HCT116 (cell line): ENCODE measurements around the gene PHF13. TPM values are rescaled to one million over a fixed set of nuclear protein-coding genes. Genes with fewer than 3 reads are reported as not detected.
A peak's percentile ranks its signal among the peaks of the same experiment; 100 is the strongest.

Source experiments
- ATAC-seq: fragments of 200-7000 bp; cut with Tn5 transposase; 2 replicates; pipeline ENCODE4 v1.9.1; 2020; ENCODE audit warnings: mild to moderate bottlenecking, moderate library complexity
- BruUV-seq: library from RNA; stranded (reverse); fragments of 400-500 nt; replicated peaks from 2 replicates; lab custom pipeline; 2021; lab: Mats Ljungman, UMichigan
- CTCF ChIA-PET: fragments of 300-600 bp; sonication (Branson Sonifier 250); formaldehyde crosslinking; loops from one replicate; lab custom pipeline; 2021; ENCODE audit warnings: antibody characterized with exemption; lab: Charles Lee
- POLR2A ChIA-PET: fragments of 300-600, 350-600 bp; sonication (Branson Sonifier 250); formaldehyde crosslinking; loops from one replicate; lab custom pipeline; 2021; ENCODE audit warnings: antibody characterized with exemption; lab: Charles Lee
- RAD21 ChIA-PET, 2 experiments: fragments of 300-600 bp; sonication (Branson Sonifier 250); formaldehyde crosslinking; loops; one replicate each; lab custom pipeline; 2023; ENCODE audit warnings: low total read pairs in 2 of 2; ENCODE audit not compliant: uncharacterized antibody in 2 of 2, unreplicated experiment in 2 of 2, low non-redundant PET in 1 of 2; lab: Charles Lee
- DNase-seq: peaks from one replicate; pipeline ENCODE4 v3.0.0-alpha.2; 2010; ENCODE audit warnings: low read depth, low spot score
- H2AFZ ChIP-seq: fragments of 200-600 bp; shearing (Covaris generic), sonication (generic); 2 replicates; pipeline ENCODE4 v1.6.1; 2017; ENCODE audit warnings: low read depth, mixed run types, mixed read lengths, antibody characterized with exemption, low read length; ENCODE audit not compliant: poor library complexity, severe bottlenecking
- H3K27ac ChIP-seq: 2 replicates; pipeline ENCODE4 v1.5.1; 2012; ENCODE audit warnings: low read depth, low read length
- H3K27me3 ChIP-seq: fragments of 200-600 bp; sonication (generic); 2 replicates; pipeline ENCODE4 v1.6.1; 2016; ENCODE audit warnings: mixed run types, low read length, mixed read lengths; ENCODE audit not compliant: insufficient read depth
- H3K36me3 ChIP-seq, 2 experiments: fragments of 200-500 bp in 1 of 2; fragments of 200-600 bp in 1 of 2; sonication (Bioruptor generic) in 1 of 2; sonication (generic) in 1 of 2; 2 replicates each; pipeline versions ENCODE4 v1.5.1 to v1.6.1; 2014 to 2016; ENCODE audit warnings: low read length in 2 of 2, inconsistent platforms in 1 of 2, mixed read lengths in 1 of 2, mixed run types in 1 of 2; ENCODE audit not compliant: insufficient read depth in 2 of 2, control insufficient read depth in 1 of 2
- H3K4me1 ChIP-seq, 2 experiments: fragments of 200-600 bp in 1 of 2; sonication (generic) in 1 of 2; 2 replicates each; pipeline versions ENCODE4 v1.5.1 to v1.6.1; 2012 to 2017; ENCODE audit warnings: low read length in 2 of 2, inconsistent platforms in 1 of 2, mild to moderate bottlenecking in 1 of 2, mixed read lengths in 1 of 2, mixed run types in 1 of 2, moderate library complexity in 1 of 2; ENCODE audit not compliant: insufficient read depth in 2 of 2, control insufficient read depth in 1 of 2
- H3K4me2 ChIP-seq: fragments of 200-600 bp; sonication (generic); 2 replicates; pipeline ENCODE4 v1.6.1; 2017; ENCODE audit warnings: mixed run types, low read length, mixed read lengths
- H3K4me3 ChIP-seq, 2 experiments: fragments of 200-600 bp in 1 of 2; sonication (generic) in 1 of 2; replicated peaks in 1 of 2; 2 replicates each; pipeline ENCODE4 v1.5.1; 2011 to 2016; ENCODE audit warnings: low read length in 2 of 2, control low read depth in 1 of 2, low read depth in 1 of 2, mild to moderate bottlenecking in 1 of 2, mixed read lengths in 1 of 2, mixed run types in 1 of 2
- H3K79me2 ChIP-seq: fragments of 200-600 bp; sonication (generic); 2 replicates; pipeline ENCODE4 v1.6.1; 2017; ENCODE audit warnings: mild to moderate bottlenecking, mixed run types, low read length, moderate library complexity, mixed read lengths; ENCODE audit not compliant: insufficient read depth
- H3K9ac ChIP-seq: fragments of 200-600 bp; sonication (generic); 2 replicates; pipeline ENCODE4 v1.6.1; 2016; ENCODE audit warnings: low read length, mixed read lengths
- H3K9me2 ChIP-seq: fragments of 200-600 bp; sonication (generic), shearing (Covaris generic); 2 replicates; pipeline ENCODE4 v1.6.1; 2017; ENCODE audit warnings: mixed run types, mild to moderate bottlenecking, moderate library complexity; ENCODE audit not compliant: insufficient read depth
- H3K9me3 ChIP-seq, 2 experiments: fragments of 200-500 bp in 1 of 2; fragments of 200-600 bp in 1 of 2; sonication (Bioruptor generic) in 1 of 2; sonication (generic) in 1 of 2; 2 replicates each; pipeline ENCODE4 v1.6.1; 2014 to 2017; ENCODE audit warnings: low read length in 2 of 2, mixed read lengths in 2 of 2, inconsistent platforms in 1 of 2, low read depth in 1 of 2, mild to moderate bottlenecking in 1 of 2, mixed run types in 1 of 2, moderate library complexity in 1 of 2; ENCODE audit not compliant: control insufficient read depth in 1 of 2, insufficient read depth in 1 of 2
- H4K20me1 ChIP-seq: fragments of 200-600 bp; sonication (generic), shearing (Covaris generic); 2 replicates; pipeline ENCODE4 v1.6.1; 2017; ENCODE audit warnings: mixed run types, mild to moderate bottlenecking, moderate library complexity; ENCODE audit not compliant: insufficient read depth
- POLR2A ChIP-seq: IDR thresholded peaks from 2 replicates; pipeline ENCODE4 v1.7.0; 2011; ENCODE audit warnings: borderline replicate concordance; ENCODE audit not compliant: insufficient read depth, insufficient read length; ENCODE audit errors: extremely low read depth
- POLR2AphosphoS5 ChIP-seq: IDR thresholded peaks from 2 replicates; pipeline ENCODE4 v1.6.1; 2011; ENCODE audit warnings: mild to moderate bottlenecking, low read depth, low read length, moderate library complexity
- YY1 ChIP-seq: IDR thresholded peaks from 2 replicates; pipeline ENCODE4 v1.6.1; 2011; ENCODE audit warnings: low read length, low read depth, moderate library complexity, mild to moderate bottlenecking; ENCODE audit not compliant: insufficient replicate concordance; ENCODE audit errors: extremely low read depth
- ZFX ChIP-seq: fragments of 450-650 bp; IDR thresholded peaks from 2 replicates; pipeline ENCODE4 v1.6.1; 2017
- ZNF274 ChIP-seq: fragments of 200-500 bp; sonication (Bioruptor generic); IDR thresholded peaks from 2 replicates; pipeline ENCODE4 v1.6.1; 2014; ENCODE audit warnings: mild to moderate bottlenecking, low read depth, low read length, inconsistent platforms
- intact Hi-C: fragments of 100-400 bp; cut with micrococcal nuclease; formaldehyde crosslinking; loops from 2 replicates; pipeline ENCODE4 v1.10.0; 2022
- total RNA-seq: library from RNA; stranded (reverse); gene quantifications from one replicate; pipeline ENCODE4 v1.2.1, GENCODE V29; 2021; ENCODE audit not compliant: unreplicated experiment
- TF ChIP-seq, protein P1 (sequence below): IDR thresholded peaks from 2 replicates; pipeline ENCODE4 v1.6.1; 2012

PHF13 gene
- total RNA-seq, 1 experiment from 2014 or later, result 25.8 TPM

DNA sequence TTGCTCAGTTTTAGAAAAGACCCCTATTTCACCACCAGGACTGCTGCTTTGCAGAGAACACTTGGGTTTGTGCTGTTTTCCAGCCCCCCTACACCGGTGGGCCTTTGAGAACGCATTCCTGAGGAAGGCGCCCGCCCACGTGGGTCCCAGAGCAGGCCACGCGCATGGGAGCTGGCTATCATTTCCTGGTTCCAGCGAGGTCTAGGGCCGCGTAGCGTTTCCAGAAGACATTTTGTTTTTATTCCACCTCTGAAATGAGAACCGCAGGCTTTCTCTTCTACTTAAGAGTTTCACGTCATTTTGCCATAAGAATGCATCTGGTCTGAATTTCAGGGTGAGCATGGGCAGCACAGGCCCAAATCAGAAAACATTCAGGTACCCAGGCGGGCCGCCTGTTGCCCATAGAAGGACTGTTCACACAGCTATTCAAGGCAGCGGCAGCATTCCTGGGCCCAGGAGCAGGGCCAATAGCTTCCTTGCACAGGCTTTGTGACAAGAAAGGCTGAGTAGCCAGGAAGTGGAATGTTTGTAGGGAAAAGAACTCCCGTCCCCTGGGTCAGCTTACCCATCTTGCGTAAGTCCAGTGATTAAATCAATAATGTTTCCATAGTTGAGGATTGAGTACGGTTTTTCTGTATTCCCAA lies 9.5 kb upstream of the PHF13 start:
- Histone ChIP-seq H3K9me3 (no peaks in the 10 kb centered on the region), H3K79me2 (peaks cover 36% of the 10 kb centered on the region), H3K9ac (peak overlapping the region; percentile 85), H3K27me3 (no peaks in the 10 kb centered on the region), H2AFZ (peak overlapping the region; percentile 70), H4K20me1 (peaks cover 4% of the 10 kb centered on the region; the same call in 1 of the 2 replicates), H3K9me2 (no peaks in the 10 kb centered on the region), H3K36me3 (peaks cover 0 to 11% of the 10 kb centered on the region in 2 experiments; a peak in 1 of 4 replicates), H3K27ac (peak overlapping the region; percentile 94), H3K4me1 (peaks cover 22 to 33% of the 10 kb centered on the region in 2 experiments), H3K4me3 (peak overlapping the region; percentile 48 to 96), H3K4me2 (peak overlapping the region; percentile 86)
- TF ChIP-seq ZFX (peak; percentile 52; the same call in 1 of the 2 replicates), YY1 (no peak), ZNF274 (no peak), POLR2A (no peak), POLR2AphosphoS5 (no peak)
- TF ChIP-seq, protein P1, sequence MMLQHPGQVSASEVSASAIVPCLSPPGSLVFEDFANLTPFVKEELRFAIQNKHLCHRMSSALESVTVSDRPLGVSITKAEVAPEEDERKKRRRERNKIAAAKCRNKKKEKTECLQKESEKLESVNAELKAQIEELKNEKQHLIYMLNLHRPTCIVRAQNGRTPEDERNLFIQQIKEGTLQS, result no peak
- intact Hi-C loops, result loop anchor here (2.0 kb wide), 1 partner anchor 49 kb away; the partner anchor contains the start of genes NOL9 and TAS1R1
- ChIA-PET RAD21 (interaction anchor here in 1 of 2 experiments (0.7 kb wide), 1 partner anchor 26 kb away, joined by 3 read pairs; no protein-coding TSS in a partner anchor), CTCF (interaction anchor here (0.9 to 1.5 kb wide), 4 partner anchors 8 to 79 kb away, joined by 3 read pairs; partner anchors contain the start of gene NOL9), POLR2A (interaction anchor here (0.8 to 1.6 kb wide), 3 partner anchors 20 to 80 kb away, joined by 3 to 6 read pairs (median 3); partner anchors contain the start of genes THAP3 and ZBTB48)
- BruUV-seq, result no TSS peak
- DNase-seq (no peak), ATAC-seq (no peak)
